ENCODE measurements around the gene MARCHF4. TPM values are rescaled to one million over a fixed set of nuclear protein-coding genes. Genes with fewer than 3 reads are reported as not detected.
A peak's percentile ranks its signal among the peaks of the same experiment; 100 is the strongest.

MARCHF4 gene
- total RNA-seq, 1 donor from 2014 or later = not detected

GRCh38 chr2:216354306-216354705 is 18.0 kb downstream of the MARCHF4 start:
- Mint-ChIP-seq H3K9me3 (no peaks in the 10 kb centered on the region), H3K27me3 (ENCODE audit: insufficient read depth) (peaks cover 11% of the 10 kb centered on the region), H3K4me1 (ENCODE audit: low read depth) (peaks cover 49% of the 10 kb centered on the region), H3K27ac (no peak overlapping the region), H3K36me3 (ENCODE audit: low read depth) (no peaks in the 10 kb centered on the region), H3K4me3 (no peak overlapping the region)
- no peak for DNase-seq (ENCODE audit: low spot score)
- intact Hi-C loops (cut with micrococcal nuclease) = no loop called here

- intact Hi-C loops (cut with micrococcal nuclease) = no loop called here
- Mint-ChIP-seq H3K9me3 (no peaks in the 10 kb centered on the region), H3K4me3 (peak overlapping the region; percentile 6), H3K27me3 (ENCODE audit: insufficient read depth) (peaks cover 2% of the 10 kb centered on the region), H3K36me3 (ENCODE audit: low read depth) (no peaks in the 10 kb centered on the region), H3K4me1 (ENCODE audit: low read depth) (peaks cover 57% of the 10 kb centered on the region), H3K27ac (no peak overlapping the region)
- DNase-seq (ENCODE audit: low spot score) = no peak
Measured at GRCh38 chr2:216352653-216353270, 19.5 kb downstream of the MARCHF4 start.

- Mint-ChIP-seq H3K9me3 (no peaks in the 10 kb centered on the region), H3K27me3 (ENCODE audit: insufficient read depth) (peaks cover 2% of the 10 kb centered on the region), H3K4me3 (no peak overlapping the region), H3K27ac (no peak overlapping the region), H3K4me1 (ENCODE audit: low read depth) (peaks cover 67% of the 10 kb centered on the region), H3K36me3 (ENCODE audit: low read depth) (no peaks in the 10 kb centered on the region)
- no peak for DNase-seq (ENCODE audit: low spot score)
- intact Hi-C loops (cut with micrococcal nuclease) = no loop called here
Measured at GRCh38 chr2:216351172-216351925, 20.9 kb downstream of the MARCHF4 start.

GRCh38 chr2:216350214-216350791 is 22.0 kb downstream of the MARCHF4 start:
- Mint-ChIP-seq H3K27me3 (ENCODE audit: insufficient read depth) (peaks cover 2% of the 10 kb centered on the region), H3K9me3 (no peaks in the 10 kb centered on the region), H3K27ac (no peak overlapping the region), H3K4me1 (ENCODE audit: low read depth) (peaks cover 69% of the 10 kb centered on the region), H3K36me3 (ENCODE audit: low read depth) (no peaks in the 10 kb centered on the region), H3K4me3 (no peak overlapping the region)
- intact Hi-C loops (cut with micrococcal nuclease) = no loop called here
- no peak for DNase-seq (ENCODE audit: low spot score)

- no peak overlapping the region for H3K4me3 Mint-ChIP-seq
- no peak overlapping the region for H3K27ac Mint-ChIP-seq
Measured at GRCh38 chr2:216349366-216349765, 22.9 kb downstream of the MARCHF4 start.

GRCh38 chr2:216348756-216349308 is 23.5 kb downstream of the MARCHF4 start:
- Mint-ChIP-seq H3K4me3 (no peak overlapping the region), H3K27me3 (ENCODE audit: insufficient read depth) (peaks cover 2% of the 10 kb centered on the region), H3K4me1 (ENCODE audit: low read depth) (peaks cover 61% of the 10 kb centered on the region), H3K36me3 (ENCODE audit: low read depth) (no peaks in the 10 kb centered on the region), H3K27ac (no peak overlapping the region), H3K9me3 (no peaks in the 10 kb centered on the region)
- intact Hi-C loops (cut with micrococcal nuclease) = loop anchor here (5.0 kb wide), 1 partner anchor 127 kb away; no protein-coding TSS in a partner anchor
- DNase-seq (ENCODE audit: low spot score) = no peak

More at GRCh38 chr2:216349366-216349765, 22.9 kb downstream of the MARCHF4 start:
- peaks cover 66% of the 10 kb centered on the region for H3K4me1 Mint-ChIP-seq (ENCODE audit: low read depth)
- H3K9me3 Mint-ChIP-seq = no peaks in the 10 kb centered on the region
- H3K36me3 Mint-ChIP-seq (ENCODE audit: low read depth) = no peaks in the 10 kb centered on the region
- intact Hi-C loops (cut with micrococcal nuclease) = loop anchor here (5.0 kb wide), 1 partner anchor 127 kb away; no protein-coding TSS in a partner anchor
- DNase-seq (ENCODE audit: low spot score) = no peak
- H3K27me3 Mint-ChIP-seq (ENCODE audit: insufficient read depth) = peaks cover 2% of the 10 kb centered on the region

- H3K4me3 Mint-ChIP-seq = no peak overlapping the region
- H3K27ac Mint-ChIP-seq = no peak overlapping the region
- H3K4me1 Mint-ChIP-seq (ENCODE audit: low read depth) = peaks cover 40% of the 10 kb centered on the region
Measured at GRCh38 chr2:216346781-216347180, 25.5 kb downstream of the MARCHF4 start.

GRCh38 chr2:216345846-216346245 is 26.4 kb downstream of the MARCHF4 start:
- peaks cover 35% of the 10 kb centered on the region for H3K4me1 Mint-ChIP-seq (ENCODE audit: low read depth)
- H3K27ac Mint-ChIP-seq = no peak overlapping the region
- intact Hi-C loops (cut with micrococcal nuclease) = loop anchor here (5.0 kb wide), 1 partner anchor 124 kb away; no protein-coding TSS in a partner anchor
- no peak overlapping the region for H3K4me3 Mint-ChIP-seq
- no peaks in the 10 kb centered on the region for H3K36me3 Mint-ChIP-seq (ENCODE audit: low read depth)
- H3K27me3 Mint-ChIP-seq (ENCODE audit: insufficient read depth) = peaks cover 5% of the 10 kb centered on the region
- no peaks in the 10 kb centered on the region for H3K9me3 Mint-ChIP-seq
- no peak for DNase-seq (ENCODE audit: low spot score)

More at GRCh38 chr2:216346781-216347180, 25.5 kb downstream of the MARCHF4 start:
- no peaks in the 10 kb centered on the region for H3K9me3 Mint-ChIP-seq
- intact Hi-C loops (cut with micrococcal nuclease) = loop anchor here (5.0 kb wide), 1 partner anchor 124 kb away; no protein-coding TSS in a partner anchor
- H3K36me3 Mint-ChIP-seq (ENCODE audit: low read depth) = no peaks in the 10 kb centered on the region
- no peak for DNase-seq (ENCODE audit: low spot score)
- H3K27me3 Mint-ChIP-seq (ENCODE audit: insufficient read depth) = peaks cover 5% of the 10 kb centered on the region

GRCh38 chr2:216344950-216345300 is 27.4 kb downstream of the MARCHF4 start:
- H3K9me3 Mint-ChIP-seq = no peaks in the 10 kb centered on the region
- intact Hi-C loops (cut with micrococcal nuclease) = loop anchor here (5.0 kb wide), 1 partner anchor 123 kb away; no protein-coding TSS in a partner anchor
- DNase-seq (ENCODE audit: low spot score) = no peak
- no peak overlapping the region for H3K4me3 Mint-ChIP-seq
- no peaks in the 10 kb centered on the region for H3K36me3 Mint-ChIP-seq (ENCODE audit: low read depth)
- no peak overlapping the region for H3K27ac Mint-ChIP-seq
- peaks cover 5% of the 10 kb centered on the region for H3K27me3 Mint-ChIP-seq (ENCODE audit: insufficient read depth)
- peaks cover 26% of the 10 kb centered on the region for H3K4me1 Mint-ChIP-seq (ENCODE audit: low read depth)

GRCh38 chr2:216344206-216344949 is 27.9 kb downstream of the MARCHF4 start:
- Mint-ChIP-seq H3K4me3 (no peak overlapping the region), H3K36me3 (ENCODE audit: low read depth) (no peaks in the 10 kb centered on the region), H3K27me3 (ENCODE audit: insufficient read depth) (peaks cover 8% of the 10 kb centered on the region), H3K27ac (no peak overlapping the region), H3K4me1 (ENCODE audit: low read depth) (peaks cover 21% of the 10 kb centered on the region), H3K9me3 (no peaks in the 10 kb centered on the region)
- DNase-seq (ENCODE audit: low spot score) = no peak
- intact Hi-C loops (cut with micrococcal nuclease) = no loop called here

GRCh38 chr2:216343221-216343980 is 28.9 kb downstream of the MARCHF4 start:
- no peak overlapping the region for H3K27ac Mint-ChIP-seq
- peaks cover 12% of the 10 kb centered on the region for H3K4me1 Mint-ChIP-seq (ENCODE audit: low read depth)
- H3K9me3 Mint-ChIP-seq = no peaks in the 10 kb centered on the region
- intact Hi-C loops (cut with micrococcal nuclease) = no loop called here
- H3K36me3 Mint-ChIP-seq (ENCODE audit: low read depth) = no peaks in the 10 kb centered on the region
- H3K4me3 Mint-ChIP-seq = no peak overlapping the region
- no peak for DNase-seq (ENCODE audit: low spot score)
- H3K27me3 Mint-ChIP-seq (ENCODE audit: insufficient read depth) = peaks cover 12% of the 10 kb centered on the region

- DNase-seq (ENCODE audit: low spot score) = no peak
- no peak overlapping the region for H3K4me3 Mint-ChIP-seq
- intact Hi-C loops (cut with micrococcal nuclease) = no loop called here
- H3K27me3 Mint-ChIP-seq (ENCODE audit: insufficient read depth) = peaks cover 19% of the 10 kb centered on the region
- H3K27ac Mint-ChIP-seq = no peak overlapping the region
- no peaks in the 10 kb centered on the region for H3K36me3 Mint-ChIP-seq (ENCODE audit: low read depth)
- H3K4me1 Mint-ChIP-seq (ENCODE audit: low read depth) = peaks cover under 1% of the 10 kb centered on the region
- no peaks in the 10 kb centered on the region for H3K9me3 Mint-ChIP-seq
Measured at GRCh38 chr2:216341121-216341520, 31.2 kb downstream of the MARCHF4 start.
